KMS-11 (cell line): ENCODE measurements around the gene SHBG.
"Not testable (repeated sequence)": the region's sequence is repeated elsewhere in the genome, so short reads cannot be mapped to it uniquely, and the experiment has no call there.

Experiments
- H2AFZ ChIP-seq: fragments of 200-600 bp; sonication (generic); 2 replicates; pipeline ENCODE4 v1.6.1; 2016; ENCODE audit warnings: antibody characterized with exemption, mixed run types, low read depth
- H3K27ac ChIP-seq: fragments of 200-600 bp; sonication (generic); 2 replicates; pipeline ENCODE4 v1.6.1; 2016; ENCODE audit warnings: mild to moderate bottlenecking, mixed run types
- H3K27me3 ChIP-seq: fragments of 200-600 bp; sonication (generic); 2 replicates; pipeline ENCODE4 v1.6.1; 2017; ENCODE audit warnings: mild to moderate bottlenecking, low read depth, mixed run types, moderate library complexity; ENCODE audit not compliant: insufficient read depth
- H3K36me3 ChIP-seq: fragments of 200-600 bp; sonication (generic); 2 replicates; pipeline ENCODE4 v1.6.1; 2017; ENCODE audit warnings: mild to moderate bottlenecking, mixed run types; ENCODE audit not compliant: insufficient read depth
- H3K4me1 ChIP-seq: fragments of 200-600 bp; sonication (generic); 2 replicates; pipeline ENCODE4 v1.6.1; 2016; ENCODE audit warnings: mild to moderate bottlenecking, low read depth, mixed run types; ENCODE audit not compliant: poor library complexity, severe bottlenecking
- H3K4me2 ChIP-seq: fragments of 200-600 bp; sonication (generic); 2 replicates; pipeline ENCODE4 v1.7.0; 2016; ENCODE audit warnings: mild to moderate bottlenecking, mixed run types
- H3K4me3 ChIP-seq: fragments of 200-600 bp; sonication (generic); IDR thresholded peaks from 2 replicates; pipeline ENCODE4 v1.6.1; 2017; ENCODE audit warnings: low read depth, low read length, mixed read lengths; ENCODE audit not compliant: insufficient read depth
- H3K79me2 ChIP-seq: fragments of 200-600 bp; sonication (generic); 2 replicates; pipeline ENCODE4 v1.6.1; 2016; ENCODE audit warnings: low read depth, mixed run types; ENCODE audit not compliant: insufficient read depth
- H3K9ac ChIP-seq: fragments of 200-600 bp; sonication (generic); 2 replicates; pipeline ENCODE4 v1.6.1; 2016; ENCODE audit warnings: mild to moderate bottlenecking, mixed run types
- H4K20me1 ChIP-seq: fragments of 200-600 bp; sonication (generic); 2 replicates; pipeline ENCODE4 v1.6.1; 2016; ENCODE audit warnings: mild to moderate bottlenecking, mixed run types; ENCODE audit not compliant: insufficient read depth
- CTCF ChIP-seq: fragments of 200-600 bp; sonication (generic); conservative IDR thresholded peaks from 2 replicates; pipeline ENCODE4 v1.6.1; 2017; ENCODE audit warnings: low read depth, mild to moderate bottlenecking, antibody characterized with exemption, low read length, moderate library complexity, mixed read lengths

SHBG gene

GRCh38 chr17:7593296-7593695, 36.6 kb upstream of the SHBG start:
- H3K27me3 ChIP-seq: no peaks in the 10 kb centered on the region
- H3K27ac ChIP-seq: no peak overlapping the region
- H3K9ac ChIP-seq: no peak overlapping the region
- no peak overlapping the region for H2AFZ ChIP-seq
- no peak for TF ChIP-seq CTCF
- no peaks in the 10 kb centered on the region for H3K4me1 ChIP-seq
- H3K79me2 ChIP-seq: no peaks in the 10 kb centered on the region
- no peaks in the 10 kb centered on the region for H4K20me1 ChIP-seq
- no peak overlapping the region for H3K4me3 ChIP-seq
- H3K4me2 ChIP-seq: no peak overlapping the region
- no peaks in the 10 kb centered on the region for H3K36me3 ChIP-seq

GRCh38 chr17:7597561-7597960, 32.4 kb upstream of the SHBG start:
- H2AFZ ChIP-seq, H3K36me3 ChIP-seq, H4K20me1 ChIP-seq, H3K4me2 ChIP-seq, H3K4me1 ChIP-seq, H3K4me3 ChIP-seq, H3K79me2 ChIP-seq, H3K9ac ChIP-seq, H3K27me3 ChIP-seq, H3K27ac ChIP-seq: not testable (repeated sequence)

- no peak for TF ChIP-seq CTCF
- Histone ChIP-seq H3K27me3 (no peaks in the 10 kb centered on the region), H3K36me3 (no peaks in the 10 kb centered on the region), H3K4me1 (no peaks in the 10 kb centered on the region), H2AFZ (no peak overlapping the region), H4K20me1 (no peaks in the 10 kb centered on the region), H3K27ac (no peak overlapping the region), H3K4me3 (no peak overlapping the region), H3K9ac (no peak overlapping the region), H3K4me2 (no peak overlapping the region), H3K79me2 (no peaks in the 10 kb centered on the region)
These were observed 23.7 kb upstream of the SHBG start for GRCh38 chr17:7606280-7606679.

GRCh38 chr17:7610641-7611040, 19.3 kb upstream of the SHBG start:
- Histone ChIP-seq H4K20me1 (no peaks in the 10 kb centered on the region), H3K4me3 (no peak overlapping the region), H3K79me2 (no peaks in the 10 kb centered on the region), H3K4me1 (no peaks in the 10 kb centered on the region), H2AFZ (no peak overlapping the region), H3K27ac (no peak overlapping the region), H3K36me3 (no peaks in the 10 kb centered on the region), H3K4me2 (no peak overlapping the region), H3K9ac (no peak overlapping the region), H3K27me3 (no peaks in the 10 kb centered on the region)
- no peak for TF ChIP-seq CTCF

- H3K79me2 ChIP-seq: no peaks in the 10 kb centered on the region
- H3K27me3 ChIP-seq: no peaks in the 10 kb centered on the region
- H3K4me2 ChIP-seq: no peak overlapping the region
- H3K4me3 ChIP-seq: no peak overlapping the region
- TF ChIP-seq CTCF: no peak
- no peak overlapping the region for H3K9ac ChIP-seq
- H2AFZ ChIP-seq: no peak overlapping the region
- no peaks in the 10 kb centered on the region for H3K4me1 ChIP-seq
- H3K36me3 ChIP-seq: no peaks in the 10 kb centered on the region
- H3K27ac ChIP-seq: no peak overlapping the region
- H4K20me1 ChIP-seq: no peaks in the 10 kb centered on the region
These were observed 18.2 kb upstream of the SHBG start for GRCh38 chr17:7611635-7612293.
